ENCODE results near the gene PLCXD1.
A peak's percentile ranks its signal among the peaks of the same experiment; 100 is the strongest.
"Not testable (repeated sequence)": the region's sequence is repeated elsewhere in the genome, so short reads cannot be mapped to it uniquely, and the experiment has no call there.

The PLCXD1 gene

GRCh38 chrX:316351-317325 lies 35.5 kb downstream of the PLCXD1 start:
- no peak for DNase-seq (ENCODE audit: low read depth, low spot score)

- no peak for DNase-seq (ENCODE audit: low read depth, low spot score)
Measured at GRCh38 chrX:317424-318067, 36.4 kb downstream of the PLCXD1 start.

GRCh38 chrX:318068-318738 lies 37.0 kb downstream of the PLCXD1 start:
- peak; percentile 91 for DNase-seq (ENCODE audit: low read depth, low spot score)

- peak; percentile 96 for DNase-seq (ENCODE audit: low read depth, low spot score)
Measured at GRCh38 chrX:318739-319578, 37.8 kb downstream of the PLCXD1 start, which contains the start of gene GTPBP6. Gene GTPBP6, minus strand, starts transcription at chrX:318796. Its CDS starts 9 bp downstream, at chrX:318787.

GRCh38 chrX:319579-320125 lies 38.5 kb downstream of the PLCXD1 start:
- no peak for DNase-seq (ENCODE audit: low read depth, low spot score)

- DNase-seq (ENCODE audit: low read depth, low spot score), result no peak
Measured at GRCh38 chrX:320126-320783, 39.1 kb downstream of the PLCXD1 start.

GRCh38 chrX:323721-324628 lies 42.8 kb downstream of the PLCXD1 start:
- DNase-seq (ENCODE audit: low read depth, low spot score), result peak; percentile 69

GRCh38 chrX:324664-325063 lies 43.5 kb downstream of the PLCXD1 start:
- not testable (repeated sequence) for DNase-seq (ENCODE audit: low read depth, low spot score)

- DNase-seq (ENCODE audit: low read depth, low spot score), result no peak
Measured at GRCh38 chrX:327660-328126, 46.5 kb downstream of the PLCXD1 start.

- no peak for DNase-seq (ENCODE audit: low read depth, low spot score)
Measured at GRCh38 chrX:329291-329910, 48.2 kb downstream of the PLCXD1 start.

GRCh38 chrX:330141-330725 lies 49.1 kb downstream of the PLCXD1 start:
- DNase-seq (ENCODE audit: low read depth, low spot score), result not testable (repeated sequence)

- DNase-seq (ENCODE audit: low read depth, low spot score), result no peak
Measured at GRCh38 chrX:330726-331150, 49.6 kb downstream of the PLCXD1 start.

GRCh38 chrX:331151-331824 lies 50.1 kb downstream of the PLCXD1 start:
- no peak for DNase-seq (ENCODE audit: low read depth, low spot score)

GRCh38 chrX:331825-332495 lies 50.8 kb downstream of the PLCXD1 start:
- DNase-seq (ENCODE audit: low read depth, low spot score), result no peak

GRCh38 chrX:332496-332860 lies 51.3 kb downstream of the PLCXD1 start:
- no peak for DNase-seq (ENCODE audit: low read depth, low spot score)

GRCh38 chrX:332916-333610 lies 51.9 kb downstream of the PLCXD1 start:
- DNase-seq (ENCODE audit: low read depth, low spot score), result no peak

Measured in iPS DF 19.7 (cell line).